RPMI7951 (cell line): ENCODE data around the gene CSNK2B. TPM values are rescaled to one million over a fixed set of nuclear protein-coding genes. Genes with fewer than 3 reads are reported as not detected.

ENCODE experiments used
- DNase-seq: peaks from one replicate; pipeline ENCODE4 v3.0.0-alpha.2; 2012; ENCODE audit warnings: low read depth
- total RNA-seq: library from RNA; depleted of rRNA; stranded (reverse); fragments of >200 nt; shearing (Covaris generic); gene quantifications from 2 replicates; pipeline ENCODE4 v1.2.3, GENCODE V29; 2014

CSNK2B gene
- total RNA-seq, 1 experiment from 2014 or later: 469 TPM

DNA sequence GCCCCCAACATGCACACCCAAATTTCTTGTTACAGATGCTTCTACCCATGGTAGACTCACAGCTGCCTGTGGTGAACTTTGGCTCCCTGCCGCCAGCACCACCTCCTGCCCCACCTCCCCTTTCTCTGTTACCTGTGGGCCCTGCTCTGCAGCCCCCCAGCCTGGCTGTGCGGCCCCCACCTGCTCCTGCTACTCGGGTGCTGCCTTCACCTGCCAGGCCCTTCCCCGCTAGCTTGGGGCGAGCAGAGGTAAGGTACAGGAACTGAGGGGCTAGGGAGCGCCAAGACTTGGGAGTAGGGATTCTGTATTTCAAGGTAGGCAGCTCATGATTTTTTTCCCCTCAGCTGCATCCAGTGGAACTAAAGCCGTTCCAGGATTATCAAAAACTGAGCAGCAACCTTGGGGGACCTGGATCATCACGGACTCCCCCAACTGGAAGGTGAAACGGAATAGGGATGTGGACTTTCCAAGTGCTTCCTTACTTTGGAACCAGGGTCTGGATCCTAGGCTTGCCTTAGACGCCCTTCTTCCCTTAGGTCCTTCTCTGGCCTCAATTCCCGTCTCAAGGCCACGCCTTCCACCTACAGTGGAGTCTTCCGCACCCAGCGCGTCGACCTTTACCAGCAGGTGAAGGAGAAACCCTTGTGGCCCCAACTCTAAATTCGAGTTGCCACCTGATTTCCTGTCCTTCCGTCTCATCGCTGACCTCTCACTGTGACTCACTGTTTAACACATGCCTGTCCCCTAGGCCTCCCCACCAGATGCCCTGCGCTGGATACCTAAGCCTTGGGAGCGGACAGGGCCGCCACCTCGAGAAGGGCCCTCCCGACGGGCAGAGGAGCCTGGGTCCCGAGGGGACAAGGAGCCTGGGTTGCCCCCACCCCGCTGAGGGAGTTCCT, 28.9 kb upstream of the CSNK2B start:
- DNase-seq: peak; percentile 18

- peak; percentile 36 for DNase-seq
Observed at GRCh38 chr6:31639043-31639442, 26.8 kb upstream of the CSNK2B start.

GRCh38 chr6:31639449-31639861, 26.4 kb upstream of the CSNK2B start:
- peak; percentile 92 for DNase-seq

GRCh38 chr6:31640612-31641011, 25.3 kb upstream of the CSNK2B start:
- DNase-seq: no peak

DNA sequence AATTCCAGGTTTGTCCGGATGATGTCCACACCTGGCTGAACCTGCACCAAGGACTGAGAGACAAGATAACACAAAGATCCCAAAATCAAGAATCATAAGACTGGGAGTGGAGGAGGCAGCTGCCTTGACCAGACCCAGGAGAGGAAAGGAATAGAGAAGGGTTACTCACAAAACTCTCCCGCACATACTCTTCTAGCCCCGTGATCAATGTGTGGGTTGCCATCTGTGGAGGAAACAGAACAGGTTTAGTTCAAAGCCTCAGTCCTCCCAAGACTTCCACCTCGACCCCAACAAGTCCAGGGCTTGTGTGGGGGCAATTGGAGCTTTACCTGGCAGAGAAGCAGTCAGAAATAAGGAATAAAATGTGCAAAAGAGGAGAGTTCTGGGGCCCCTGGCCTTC, 24.5 kb upstream of the CSNK2B start:
- DNase-seq: no peak

DNA sequence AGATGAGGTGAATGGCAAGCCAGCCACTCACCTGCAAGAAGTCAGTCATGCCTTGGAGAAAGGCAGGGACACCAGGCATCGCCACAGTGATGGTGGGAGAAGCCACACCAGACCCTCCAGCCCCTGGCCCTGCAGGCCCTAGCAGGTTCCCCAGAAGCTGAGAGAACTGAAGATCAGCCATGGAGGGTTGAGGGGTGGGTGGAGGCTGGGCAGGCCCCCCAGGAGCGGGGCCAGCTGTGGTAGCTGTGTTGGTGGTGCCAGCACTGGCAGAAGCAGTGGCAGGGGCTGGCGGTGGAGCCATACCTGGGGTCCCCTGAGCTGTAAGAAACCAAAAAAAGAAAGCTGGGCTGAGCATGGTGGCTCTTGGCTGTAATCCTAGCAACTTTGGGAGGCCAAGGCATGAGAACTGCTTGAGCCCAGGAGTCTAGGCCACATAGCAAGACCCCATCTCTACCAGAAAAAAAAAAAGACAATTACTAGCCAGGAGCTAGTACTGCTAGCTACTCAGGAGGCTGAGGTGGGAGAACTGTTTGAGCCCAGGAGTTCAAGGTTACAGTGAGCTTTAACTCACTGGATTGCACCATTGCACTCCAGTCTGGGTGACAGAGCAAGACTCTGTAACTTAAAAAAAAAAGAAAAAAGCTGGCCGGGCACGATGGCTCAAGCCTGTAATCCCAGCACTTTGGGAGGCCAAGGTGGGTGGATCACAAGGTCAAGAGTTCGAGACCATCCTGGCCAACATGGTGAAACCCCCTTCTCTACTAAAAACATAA, 22.9 kb upstream of the CSNK2B start:
- DNase-seq: no peak

DNA sequence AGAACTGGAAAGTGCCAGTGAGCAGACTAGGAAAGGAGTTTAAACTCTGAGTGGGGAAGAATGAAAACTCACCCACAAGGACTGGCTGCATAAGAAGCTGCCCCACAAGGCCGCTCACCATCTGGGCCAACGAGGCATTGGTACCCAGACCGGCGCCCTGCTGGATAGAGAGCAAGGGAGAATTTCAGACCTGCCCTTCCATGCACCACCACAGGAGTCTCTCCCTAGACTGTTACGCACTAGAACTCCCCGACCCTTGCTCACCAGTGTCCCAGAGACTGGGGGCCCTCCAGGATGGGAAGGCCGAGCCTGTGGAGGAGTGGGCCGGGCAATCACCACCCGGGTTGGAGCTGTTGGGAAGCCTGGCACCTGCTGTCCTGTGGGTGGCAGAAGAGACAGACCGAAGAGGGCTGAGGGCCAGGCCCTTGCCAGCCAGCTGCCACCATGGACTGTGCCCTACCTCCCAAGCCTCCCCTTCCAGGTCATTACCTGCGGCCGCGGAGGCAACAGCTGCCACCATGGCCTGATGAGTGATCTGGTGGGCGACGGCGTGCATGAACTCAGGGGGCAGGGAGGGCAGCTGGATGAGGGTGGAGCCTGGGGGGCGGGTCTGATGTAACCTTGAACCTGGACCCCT, 21.9 kb upstream of the CSNK2B start:
- DNase-seq: no peak

DNA sequence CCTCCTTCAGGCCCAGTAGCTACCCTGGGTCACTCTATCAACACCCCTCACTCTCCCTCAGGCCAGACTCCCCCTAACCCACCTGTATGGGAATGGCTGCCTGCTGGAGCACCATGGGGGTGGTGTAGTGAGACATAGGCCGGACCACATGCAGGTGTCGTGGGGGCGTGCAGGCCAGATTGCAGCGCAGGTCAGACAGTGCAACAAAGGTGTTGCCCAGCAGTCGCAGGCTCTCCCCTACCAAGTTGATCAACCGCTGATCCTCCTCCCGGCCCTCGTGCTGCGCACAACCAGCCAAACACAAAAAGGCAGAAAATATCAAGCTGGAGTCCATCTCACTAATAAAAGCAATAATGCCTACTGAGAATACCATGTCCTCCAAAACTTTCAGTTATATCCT, 20.6 kb upstream of the CSNK2B start:
- DNase-seq: no peak

DNA sequence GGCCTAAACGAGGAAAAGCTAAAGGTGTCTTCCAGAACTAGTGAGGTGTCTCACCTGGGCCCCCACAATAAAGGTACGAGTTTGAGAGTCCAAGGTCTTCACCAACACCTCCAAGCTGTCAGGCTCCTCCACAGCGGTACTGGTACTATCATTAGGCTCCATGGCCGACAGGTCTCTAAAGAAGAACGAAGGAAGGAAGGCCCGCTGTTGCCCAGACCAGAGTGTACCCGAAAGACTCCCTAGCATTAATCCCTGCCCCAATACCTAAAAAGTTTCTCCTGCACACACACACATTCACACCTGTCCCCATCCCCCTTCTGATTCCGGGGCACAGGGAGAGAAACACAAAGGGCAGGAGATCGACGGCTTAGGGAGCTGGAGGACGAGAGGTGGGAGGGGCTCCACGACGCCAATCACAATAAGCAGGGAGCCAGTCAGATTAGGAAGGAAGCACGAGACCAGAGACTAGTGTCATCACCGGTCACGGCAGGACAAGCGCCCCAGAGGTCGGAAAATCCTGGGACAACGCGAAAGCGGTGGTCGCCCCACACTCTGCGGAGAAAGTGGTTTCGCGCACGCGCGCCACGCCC, 14.2 kb upstream of the CSNK2B start:
- DNase-seq: peak; percentile 81

DNA sequence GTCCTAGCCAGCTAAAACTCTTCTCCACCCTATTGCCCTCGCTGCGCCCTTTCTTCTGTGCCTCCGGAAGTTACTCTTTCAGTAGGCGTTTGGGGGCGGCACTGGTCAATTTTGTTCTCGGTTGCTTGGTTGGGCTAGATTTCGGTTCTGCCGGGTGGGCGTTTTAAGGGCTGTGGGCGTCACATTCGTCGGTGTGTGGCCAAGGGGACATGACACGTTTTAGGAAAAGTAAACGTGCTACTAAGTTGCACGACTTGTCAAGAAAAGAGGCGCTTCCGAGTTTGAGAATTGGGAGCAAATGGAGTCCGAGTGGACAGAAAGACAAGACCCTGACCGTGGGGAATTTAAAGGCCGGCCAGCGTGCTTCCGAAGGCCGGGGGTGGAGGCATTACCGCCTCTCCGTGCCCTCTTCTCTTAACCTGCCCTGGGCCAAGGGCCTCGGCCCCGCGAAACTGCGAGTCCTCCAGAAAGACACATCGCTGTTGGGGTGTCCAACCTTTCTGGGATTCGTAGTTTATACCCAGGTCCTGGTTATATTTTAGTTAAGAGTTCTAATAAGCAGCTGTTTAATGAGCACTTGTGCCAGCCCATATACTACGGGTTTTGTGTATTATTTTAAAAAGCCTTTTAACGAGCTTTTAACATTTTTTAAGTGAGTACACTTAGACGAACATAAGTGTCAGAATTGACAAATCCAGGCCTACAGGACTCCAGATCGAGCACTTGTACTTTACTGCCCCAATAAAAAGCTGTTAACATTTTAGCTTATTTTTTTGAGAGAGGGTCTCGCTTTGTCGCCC, 12.8 kb upstream of the CSNK2B start:
- DNase-seq: peak; percentile 92

- no peak for DNase-seq
Observed at GRCh38 chr6:31654574-31655348, 11.1 kb upstream of the CSNK2B start.

DNA sequence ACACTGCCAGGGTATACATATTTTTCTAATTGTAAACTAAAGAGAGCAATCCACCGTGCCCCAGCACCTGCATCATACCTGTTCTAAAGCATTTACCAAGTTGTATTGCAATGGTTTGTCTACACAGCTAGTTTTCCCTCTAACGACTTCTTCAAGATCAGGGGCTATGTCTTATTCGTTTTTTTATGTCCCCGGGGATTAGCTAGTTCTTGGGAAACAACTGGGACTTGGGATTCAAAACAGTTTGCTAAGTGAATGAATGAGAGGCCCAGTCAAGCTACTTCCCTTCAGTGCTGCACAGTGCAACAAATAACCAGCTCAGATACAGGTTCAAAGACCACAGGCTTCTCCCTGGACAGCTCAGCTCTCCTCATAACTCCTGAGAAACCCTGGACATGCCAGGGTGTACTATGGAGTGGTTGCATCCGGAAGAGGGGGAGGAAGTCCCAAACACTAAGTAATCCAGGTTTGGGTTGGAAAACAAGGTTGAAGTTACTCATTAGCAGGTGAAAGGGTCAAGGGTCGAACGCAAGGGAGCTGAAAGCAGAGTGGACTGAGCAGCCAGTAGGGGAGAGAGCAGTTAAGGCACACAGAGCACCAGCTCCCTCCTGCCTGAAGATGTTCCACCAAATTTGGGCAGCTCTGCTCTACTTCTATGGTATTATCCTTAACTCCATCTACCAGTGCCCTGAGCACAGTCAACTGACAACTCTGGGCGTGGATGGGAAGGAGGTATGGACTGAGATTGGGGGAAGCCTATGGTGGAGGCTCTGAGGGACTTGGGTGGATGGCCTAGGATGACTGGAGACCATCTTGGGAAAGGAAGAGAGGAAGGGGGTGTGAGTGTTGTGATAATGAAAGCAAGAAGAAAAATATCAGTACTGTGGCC, 10.3 kb upstream of the CSNK2B start, which contains the start of gene APOM:
APOM (plus strand) TSS at position 546 of the 889 bp plus-strand sequence; CDS start at position 619, 73 bp downstream.
- DNase-seq: no peak

- DNase-seq: no peak
Observed at GRCh38 chr6:31657406-31658157, 8.3 kb upstream of the CSNK2B start.

DNA sequence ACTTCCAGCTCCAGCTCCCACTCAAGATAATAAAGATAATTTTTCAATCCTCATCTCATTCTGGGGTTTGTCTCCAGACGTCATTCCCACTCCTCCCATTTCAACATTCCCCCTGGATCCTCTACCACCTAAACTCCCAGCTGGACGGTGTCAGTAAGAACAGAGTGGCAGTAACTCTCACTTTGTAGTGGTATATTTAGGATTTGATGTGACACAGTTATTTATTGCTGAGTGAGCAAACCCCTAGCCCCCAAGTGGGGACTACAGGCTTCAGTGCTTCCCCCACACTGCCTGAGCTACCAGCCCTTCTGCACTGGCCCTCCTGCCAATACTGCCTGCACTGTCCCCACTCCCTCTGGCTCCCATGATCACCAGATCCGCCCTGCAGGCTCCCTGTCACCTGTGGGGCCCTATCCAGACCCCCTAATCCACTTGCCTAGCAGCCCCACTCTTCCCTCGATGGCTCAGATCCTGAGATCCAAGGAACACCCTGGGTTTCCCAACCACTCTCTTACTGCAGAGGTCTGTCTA, 7.7 kb upstream of the CSNK2B start:
- no peak for DNase-seq

DNA sequence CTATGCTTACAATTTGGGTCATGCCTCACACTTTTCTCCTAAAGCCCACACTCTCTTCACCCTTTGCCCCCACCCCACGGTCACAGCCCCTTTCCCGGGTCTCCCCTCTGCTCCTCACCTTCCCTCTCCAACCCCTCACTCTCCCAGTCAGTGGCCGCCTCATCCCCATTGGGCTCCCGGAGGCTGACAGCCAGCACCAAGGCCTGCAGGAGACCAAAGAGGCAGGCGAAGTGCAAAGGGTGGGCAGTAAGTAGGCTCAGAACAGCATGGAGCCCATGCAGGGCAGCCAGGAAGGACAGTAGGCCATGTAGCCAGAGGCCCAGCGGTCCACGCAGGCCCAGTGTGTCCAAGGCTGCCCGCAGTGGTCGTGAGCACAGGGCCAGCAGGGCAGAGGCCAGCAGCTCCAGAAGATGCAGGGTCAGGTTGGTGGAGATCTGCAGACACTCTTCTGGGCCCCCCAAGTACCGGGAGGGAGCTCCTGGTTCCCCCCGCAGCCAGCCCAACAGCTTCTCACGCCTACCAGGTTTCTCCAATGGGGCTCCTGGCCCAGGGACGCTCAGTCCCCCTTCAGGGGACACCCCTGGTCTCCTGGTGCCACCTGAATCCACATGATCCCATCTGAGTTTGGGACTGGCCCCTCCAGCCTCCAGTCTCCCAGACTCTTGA, 6.8 kb upstream of the CSNK2B start:
- DNase-seq: no peak

DNA sequence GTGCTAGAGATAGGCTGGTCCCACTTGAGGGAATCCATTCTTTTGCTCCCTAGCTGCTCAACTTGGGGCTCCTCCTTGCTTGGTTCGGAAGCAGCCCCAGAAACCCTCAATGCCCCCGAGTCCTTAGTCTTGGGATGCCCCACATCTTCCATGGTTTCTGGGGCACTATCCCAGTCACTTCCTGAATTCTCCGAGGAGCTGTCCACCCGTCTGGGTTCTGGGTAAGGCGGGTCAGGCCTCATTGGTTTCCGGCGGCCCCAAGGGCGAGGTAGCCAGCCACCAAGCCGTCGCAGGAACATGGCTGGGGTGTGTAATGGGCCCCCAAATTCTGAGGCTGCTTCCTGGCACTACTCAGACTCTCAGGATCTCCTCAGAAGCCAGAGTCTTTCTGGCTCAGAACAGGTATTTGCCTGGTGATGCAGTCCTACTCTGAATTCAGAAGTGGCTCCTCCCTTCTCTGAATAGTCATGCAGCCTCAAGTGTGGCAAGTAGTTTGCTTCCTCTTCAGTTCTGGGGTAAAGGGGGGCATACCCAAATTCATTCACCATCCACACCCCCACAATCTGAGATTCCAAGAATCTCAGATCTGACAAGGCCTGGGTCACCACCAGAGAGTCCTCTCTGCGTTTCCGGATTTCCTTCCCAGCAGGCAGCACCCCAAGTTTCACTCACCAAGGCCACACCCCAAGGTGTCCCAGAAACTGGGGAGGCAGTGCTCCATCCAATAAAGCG, 6.1 kb upstream of the CSNK2B start:
- peak; percentile 43 for DNase-seq
